Fibroblast of skin of right biceps (primary cell): ENCODE measurements around the gene RIF1.
"Not testable (repeated sequence)": the region's sequence is repeated elsewhere in the genome, so short reads cannot be mapped to it uniquely, and the experiment has no call there.

Experiments
- DNase-seq: peaks from one replicate; pipeline ENCODE4 v3.0.0-alpha.2; 2013

Gene RIF1

GRCh38 chr2:151417650-151418049, 7.9 kb downstream of the RIF1 start:
- no peak for DNase-seq

DNA sequence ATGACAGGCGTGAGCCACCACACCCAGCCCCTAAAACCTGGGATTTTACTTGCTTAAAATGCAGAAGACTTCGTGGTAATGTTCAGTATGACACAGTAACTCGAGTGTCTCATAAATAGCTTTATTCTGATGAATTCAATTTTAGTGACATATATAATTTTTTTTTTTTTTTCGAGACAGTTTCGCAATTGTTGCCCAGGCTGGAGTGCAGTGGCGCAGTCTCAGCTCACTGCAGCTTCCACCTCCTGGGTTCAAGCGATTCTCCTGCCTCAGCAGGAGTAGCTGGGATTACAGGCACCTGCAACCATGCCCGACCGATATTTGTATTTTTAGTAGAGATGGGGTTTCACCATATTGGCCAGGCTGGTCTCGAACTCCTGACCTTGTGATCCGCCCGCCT, 12.0 kb downstream of the RIF1 start:
- DNase-seq, result not testable (repeated sequence)

DNA sequence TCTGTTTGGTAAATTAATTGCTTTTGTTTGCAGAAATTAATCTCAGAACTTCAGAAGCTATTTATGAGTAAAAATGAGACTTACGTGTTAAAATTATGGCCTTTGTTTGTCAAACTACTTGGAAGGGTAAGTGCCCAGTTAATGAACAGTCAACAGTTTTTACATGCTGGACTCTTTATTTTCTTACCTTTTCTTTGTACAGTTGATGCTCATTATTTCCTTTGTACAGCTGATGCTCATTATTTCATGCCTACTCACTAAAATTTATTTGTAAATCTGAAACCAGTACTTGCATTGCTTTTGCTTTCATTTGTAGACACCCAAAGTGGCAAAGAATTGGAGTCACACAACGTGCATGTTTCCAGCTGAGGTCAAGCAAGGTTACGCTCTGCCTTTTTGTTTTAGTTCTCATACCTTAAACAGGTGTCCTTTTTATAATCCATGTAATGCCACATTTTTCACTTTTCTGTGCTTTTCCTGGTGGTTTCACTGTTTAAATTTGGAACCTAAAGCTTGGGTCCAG, 13.3 kb downstream of the RIF1 start:
- DNase-seq, result no peak

DNA sequence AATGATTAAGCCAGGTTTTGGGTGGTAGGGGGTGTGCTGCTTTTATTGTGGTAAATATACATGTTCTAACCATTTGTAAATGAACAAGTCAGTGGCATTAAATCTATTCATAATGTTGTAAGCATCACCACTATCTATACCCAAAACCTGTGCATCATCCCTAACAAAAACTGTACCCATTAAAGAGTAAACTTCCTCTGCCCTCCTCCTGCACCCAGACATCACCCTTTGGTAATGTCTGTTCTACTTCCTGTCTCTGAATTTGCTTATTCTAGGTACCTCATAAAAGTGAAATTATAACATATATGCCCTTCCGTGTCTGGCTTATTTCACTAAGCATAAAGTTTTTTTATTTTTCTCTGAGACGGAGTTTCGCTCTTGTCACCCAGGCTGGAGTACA, 14.1 kb downstream of the RIF1 start:
- DNase-seq, result no peak

- DNase-seq, result peak; percentile 25
Observed at GRCh38 chr2:151437630-151438029, 27.9 kb downstream of the RIF1 start.

DNA sequence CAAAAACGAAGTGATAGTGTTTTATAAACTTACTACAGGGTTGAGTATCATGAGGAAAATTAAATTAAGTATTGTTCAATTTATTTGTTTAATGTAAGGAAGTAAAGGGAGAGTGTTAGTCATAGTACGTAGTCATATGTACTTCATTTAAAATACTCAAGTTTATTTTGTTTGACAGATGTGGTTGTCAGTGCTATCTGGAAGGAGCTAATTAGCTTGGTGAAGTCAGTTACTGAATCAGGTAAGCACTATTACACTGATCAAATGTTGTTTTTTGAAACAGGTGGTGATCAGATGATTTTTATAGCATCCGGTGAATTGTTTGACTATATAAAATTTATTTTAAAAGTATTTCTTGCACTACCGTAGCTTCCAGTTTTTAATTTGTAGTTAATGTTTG, 28.8 kb downstream of the RIF1 start:
- no peak for DNase-seq

DNA sequence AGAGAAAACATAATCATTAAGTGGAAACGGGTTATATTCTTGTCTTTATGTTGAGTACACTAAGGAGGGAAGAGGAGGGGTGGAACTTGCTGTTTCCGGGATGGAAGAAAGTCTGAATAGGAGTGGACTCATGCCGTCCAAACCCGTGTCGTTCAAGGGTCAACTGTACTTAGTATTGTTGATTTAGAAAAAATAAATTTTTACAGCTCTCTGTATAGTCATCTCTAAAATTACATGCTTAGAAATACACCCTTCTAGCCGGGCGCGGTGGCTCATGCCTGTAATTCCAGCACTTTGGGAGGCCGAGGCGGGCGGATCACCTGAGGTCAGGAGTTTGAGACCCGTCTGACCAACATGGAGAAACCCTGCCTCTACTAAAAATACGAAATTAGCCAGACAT, 29.4 kb downstream of the RIF1 start:
- no peak for DNase-seq

GRCh38 chr2:151459358-151459757, 49.7 kb downstream of the RIF1 start:
- peak; percentile 6 for DNase-seq

GRCh38 chr2:151465771-151466170, 56.1 kb downstream of the RIF1 start:
- DNase-seq, result no peak

DNA sequence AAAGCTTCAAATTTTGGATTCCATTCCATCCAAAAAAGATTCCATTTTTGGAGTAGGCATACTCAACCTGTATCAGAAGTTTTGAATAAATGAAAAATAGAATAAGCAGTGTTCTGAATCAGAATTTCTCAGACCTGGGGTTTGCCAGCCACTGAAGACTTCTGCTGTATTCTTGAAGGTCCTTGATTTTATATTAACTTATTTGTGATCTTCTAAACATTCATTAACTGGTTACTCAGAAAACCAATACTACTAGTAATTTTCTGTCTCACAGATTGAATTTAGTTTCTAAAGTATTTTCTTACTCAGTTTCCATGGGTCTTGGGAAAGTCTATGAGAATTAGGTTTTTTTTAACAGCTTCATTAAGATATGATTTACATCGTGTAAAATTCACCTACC, 60.9 kb downstream of the RIF1 start:
- no peak for DNase-seq

- DNase-seq, result no peak
Observed at GRCh38 chr2:151472966-151473365, 63.3 kb downstream of the RIF1 start.

- no peak for DNase-seq
Observed at GRCh38 chr2:151475071-151475470, 65.4 kb downstream of the RIF1 start.

DNA sequence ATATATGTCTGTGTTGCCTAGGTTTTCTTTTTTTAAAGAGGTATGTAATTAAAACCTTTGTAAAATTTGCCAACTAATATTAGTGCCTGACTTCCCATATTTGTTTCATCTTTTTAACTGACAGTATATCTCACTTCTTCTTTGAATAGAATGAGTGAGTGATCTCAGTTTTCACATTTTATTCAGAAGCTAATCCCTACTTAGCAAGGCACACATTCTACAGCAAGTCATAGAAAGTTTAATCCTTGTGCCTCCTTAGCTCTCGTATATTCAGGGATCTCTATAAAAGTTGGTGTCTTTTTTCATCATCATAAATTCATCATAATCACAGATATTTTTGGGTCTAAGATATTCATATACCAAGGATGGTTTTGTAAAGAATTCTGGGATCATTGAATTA, 66.6 kb downstream of the RIF1 start:
- no peak for DNase-seq

DNA sequence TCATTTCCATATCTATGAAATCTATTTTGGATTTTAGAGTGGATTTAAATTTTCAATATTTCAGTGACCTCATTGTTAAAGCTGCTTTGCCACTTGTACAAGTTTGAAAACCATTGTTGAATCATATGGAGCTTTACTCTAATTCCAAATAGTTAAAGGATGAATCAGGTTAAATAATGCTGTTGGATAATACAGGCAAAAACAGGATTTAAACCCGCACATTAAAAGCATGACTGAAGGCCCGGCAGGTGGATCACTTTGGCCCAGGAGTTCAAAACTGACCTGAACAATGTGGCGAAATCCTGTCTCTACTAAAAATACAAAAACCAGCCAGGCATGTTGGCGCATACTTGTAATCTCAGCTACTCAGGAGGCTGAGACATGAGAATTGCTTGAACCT, 68.3 kb downstream of the RIF1 start:
- DNase-seq, result peak; percentile 25

GRCh38 chr2:151481744-151482143, 72.0 kb downstream of the RIF1 start:
- DNase-seq, result no peak

DNA sequence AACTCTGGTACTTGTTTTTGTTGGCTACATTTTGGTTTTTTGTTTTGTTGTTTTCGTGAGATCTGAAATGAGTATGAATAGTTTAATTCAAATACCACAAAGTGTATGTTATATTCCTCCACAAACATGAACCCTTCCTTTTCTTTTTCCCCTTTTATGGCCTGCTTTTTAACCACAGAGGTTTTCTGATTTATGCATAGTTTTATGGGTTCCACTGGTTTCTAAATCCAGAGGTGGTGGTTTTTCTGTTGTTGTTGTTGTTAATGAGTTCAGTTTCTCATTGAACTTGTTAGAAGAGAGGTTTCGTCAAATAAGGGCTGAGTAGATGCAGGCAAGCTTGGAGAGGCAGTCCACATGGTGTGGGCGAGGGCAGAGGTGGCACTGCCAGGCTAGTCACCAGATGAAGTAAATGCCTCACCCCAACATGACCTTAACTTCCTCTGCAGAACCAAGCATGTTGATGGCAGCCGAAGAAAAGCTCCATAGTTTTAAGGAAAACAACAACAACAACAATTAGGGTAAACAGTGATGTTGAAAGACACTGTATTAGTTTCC, 72.5 kb downstream of the RIF1 start:
- no peak for DNase-seq

DNA sequence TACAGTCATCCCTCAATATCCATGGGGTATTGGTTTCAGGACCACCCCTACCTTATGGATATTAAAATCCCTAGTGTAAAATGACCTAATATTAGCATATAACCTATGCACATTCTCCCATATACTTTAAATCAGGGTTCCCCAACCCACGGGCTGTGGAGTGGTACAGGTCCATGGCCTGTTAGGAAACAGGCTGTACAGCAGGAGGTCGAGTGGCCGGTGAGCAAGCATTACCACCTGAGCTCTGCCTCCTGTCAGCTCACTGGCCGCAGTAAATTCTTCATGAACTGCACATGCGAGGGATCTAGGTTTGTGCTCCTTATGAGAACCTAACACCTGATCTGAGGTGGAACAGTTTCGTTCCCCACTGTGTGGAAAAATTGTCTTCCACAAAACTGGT, 73.8 kb downstream of the RIF1 start:
- DNase-seq, result no peak

DNA sequence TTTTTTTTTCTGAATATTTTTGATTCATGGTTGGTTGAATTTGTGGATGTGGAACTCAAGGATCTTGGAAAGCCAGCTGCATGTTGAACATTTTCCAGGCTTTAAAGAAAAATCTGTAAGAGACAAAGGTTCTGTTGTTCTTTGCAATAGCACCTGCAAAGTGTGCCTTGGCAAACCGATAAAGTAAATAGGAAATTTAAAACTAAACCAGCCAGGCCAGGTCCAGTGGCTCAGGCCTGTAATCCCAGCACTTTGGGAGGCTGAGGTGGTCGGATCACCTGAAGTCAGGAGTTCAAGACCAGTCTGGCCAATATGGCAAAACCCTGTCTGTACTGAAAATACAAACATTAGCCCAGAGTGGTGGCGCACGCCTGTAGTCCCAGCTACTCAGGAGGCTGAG, 74.4 kb downstream of the RIF1 start:
- DNase-seq, result no peak

- no peak for DNase-seq
Observed at GRCh38 chr2:151486053-151486452, 76.4 kb downstream of the RIF1 start.

DNA sequence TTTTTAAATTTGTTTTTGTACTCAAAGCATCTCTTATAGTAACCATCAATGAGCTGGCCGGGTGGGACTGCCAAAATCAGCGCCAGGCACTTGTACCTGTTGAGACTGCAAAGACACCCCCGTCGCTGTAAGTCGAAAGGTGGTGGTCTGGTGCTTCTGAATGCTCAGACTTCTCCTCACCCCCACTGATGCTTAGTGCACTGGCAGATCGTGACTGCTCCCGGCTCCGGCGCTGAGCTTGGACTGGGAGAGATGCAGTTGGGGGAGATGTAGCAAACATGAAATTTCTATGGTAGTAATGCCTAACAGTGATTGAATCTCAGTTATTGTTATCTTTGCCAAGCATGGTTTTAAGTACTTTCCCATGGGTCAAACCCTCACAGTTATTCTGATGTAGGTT, 80.6 kb downstream of the RIF1 start:
- DNase-seq, result no peak

- no peak for DNase-seq
Observed at GRCh38 chr2:151491496-151491895, 81.8 kb downstream of the RIF1 start.

- no peak for DNase-seq
Observed at GRCh38 chr2:151498178-151498577, 88.5 kb downstream of the RIF1 start.

- DNase-seq, result no peak
Observed at GRCh38 chr2:151506170-151506569, 96.5 kb downstream of the RIF1 start.

GRCh38 chr2:151508519-151508918, 98.8 kb downstream of the RIF1 start:
- no peak for DNase-seq

DNA sequence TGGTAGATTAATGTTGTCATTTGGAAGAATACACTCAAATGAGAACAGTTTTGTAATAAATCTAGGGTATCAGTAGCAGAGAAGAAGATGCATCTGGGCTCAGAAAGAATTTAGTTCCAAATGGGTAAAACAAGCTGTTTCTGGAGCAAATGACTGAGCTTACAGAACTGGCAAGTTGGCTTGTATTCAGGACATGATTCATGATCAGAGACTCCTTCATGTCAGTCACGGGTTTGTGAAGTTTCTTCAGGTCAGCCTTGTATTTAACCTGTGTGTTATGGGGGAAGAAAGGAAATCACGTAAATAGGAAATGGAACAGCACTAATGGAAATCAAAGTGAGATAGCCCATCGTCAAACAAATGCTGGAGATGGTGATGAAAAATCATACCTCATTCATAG, 109.1 kb downstream of the RIF1 start:
- peak; percentile 12 for DNase-seq

- no peak for DNase-seq
Observed at GRCh38 chr2:151520976-151521375, 111.3 kb downstream of the RIF1 start.
